ENCODE data around the gene GUCY2C. TPM values are rescaled to one million over a fixed set of nuclear protein-coding genes. Genes with fewer than 3 reads are reported as not detected.

The GUCY2C gene
- total RNA-seq = not detected

GRCh38 chr12:14696265-14696741 lies at the start of gene GUCY2C:
TSS of gene GUCY2C (minus strand) at chr12:14696599. CDS start at chr12:14696448, 151 bp downstream.

GRCh38 chr12:14567351-14568162 lies 128.8 kb downstream of the GUCY2C start, which contains the start of gene PLBD1:
TSS of gene PLBD1 (minus strand) at chr12:14567883. CDS start at chr12:14567696, 187 bp downstream.

Other genes starting within 250 kb of the GUCY2C start
- 31.4 TPM for gene PLBD1, start 128.7 kb downstream of the GUCY2C start, total RNA-seq
- gene WBP11, start 106.9 kb upstream of the GUCY2C start, total RNA-seq = 28.4 TPM
- 2.7 TPM for gene C12orf60, start 107.1 kb upstream of the GUCY2C start, total RNA-seq
- 3.3 TPM for gene SMCO3, start 117.6 kb upstream of the GUCY2C start, total RNA-seq
- 2.7 TPM for gene ART4, start 146.9 kb upstream of the GUCY2C start, total RNA-seq
- 54.7 TPM for gene MGP, start 189.3 kb upstream of the GUCY2C start, total RNA-seq
- gene ERP27, start 241.9 kb upstream of the GUCY2C start, total RNA-seq = 14.0 TPM

All from metanephros (tissue), 1 donor.